HEK293 (cell line): ENCODE data around the gene ENTPD8.

Source experiments
- CTCF ChIA-PET: fragments of 350-600 bp; formaldehyde crosslinking; extraction: SDS; loops from one replicate; lab custom pipeline; 2021; ENCODE audit warnings: antibody characterized with exemption; lab: Yijun Ruan, JAX
- POLR2A ChIA-PET: fragments of 300-600 bp; formaldehyde crosslinking; extraction: SDS; loops from one replicate; lab custom pipeline; 2020; ENCODE audit warnings: antibody characterized with exemption, inconsistent platforms; lab: Yijun Ruan, JAX
- H3K27ac ChIP-seq: fragments of 200-500 bp; sonication (Bioruptor generic); 2 replicates; pipeline ENCODE4 v1.5.1; 2014; ENCODE audit warnings: low read depth, low read length, control low read depth, inconsistent platforms; ENCODE audit errors: extremely low read depth
- H3K36me3 ChIP-seq, 2 experiments: fragments of 200-500 bp in 1 of 2; sonication (Bioruptor generic) in 1 of 2; 1 replicate in 1 of 2; 2 replicates in 1 of 2; pipeline ENCODE4 v1.5.1; 2014 to 2017; ENCODE audit warnings: inconsistent platforms in 2 of 2, low read length in 2 of 2; ENCODE audit not compliant: control insufficient read depth in 2 of 2, insufficient read depth in 1 of 2
- H3K4me1 ChIP-seq: fragments of 200-500 bp; sonication (Bioruptor generic); 2 replicates; pipeline ENCODE4 v1.5.1; 2014; ENCODE audit warnings: mild to moderate bottlenecking, low read length, inconsistent platforms; ENCODE audit not compliant: control insufficient read depth, insufficient read depth
- H3K4me3 ChIP-seq: 2 replicates; pipeline ENCODE4 v1.5.1; 2011; ENCODE audit warnings: low read depth, mild to moderate bottlenecking, control low read depth, low read length, moderate library complexity
- H3K9me3 ChIP-seq: fragments of 200-500 bp; sonication (Bioruptor generic); 2 replicates; pipeline ENCODE4 v1.5.1; 2014; ENCODE audit warnings: low read depth, low read length, inconsistent platforms; ENCODE audit not compliant: control insufficient read depth, insufficient read depth
- BCL11B ChIP-seq: fragments of 450-650 bp; formaldehyde crosslinking; IDR thresholded peaks from 2 replicates; pipeline ENCODE4 v1.5.1; 2016; ENCODE audit warnings: low read depth, missing biosample characterization, missing genetic modification characterization
- ZBTB8A ChIP-seq: fragments of 450-650 bp; formaldehyde crosslinking; IDR thresholded peaks from 2 replicates; pipeline ENCODE4 v1.5.1; 2016; ENCODE audit warnings: missing biosample characterization, missing genetic modification characterization
- ZEB2 ChIP-seq: fragments of 450-650 bp; formaldehyde crosslinking; IDR thresholded peaks from 2 replicates; pipeline ENCODE4 v1.5.1; 2016; ENCODE audit warnings: missing biosample characterization, missing genetic modification characterization
- ZFHX2 ChIP-seq: fragments of 450-650 bp; formaldehyde crosslinking; conservative IDR thresholded peaks from 2 replicates; pipeline ENCODE4 v1.5.1; 2016; ENCODE audit warnings: missing biosample characterization, missing genetic modification characterization
- ZFP3 ChIP-seq: fragments of 450-650 bp; formaldehyde crosslinking; IDR thresholded peaks from 2 replicates; pipeline ENCODE4 v1.5.1; 2016; ENCODE audit warnings: low read depth, missing biosample characterization, missing genetic modification characterization
- ZNF114 ChIP-seq: fragments of 450-650 bp; formaldehyde crosslinking; IDR thresholded peaks from 2 replicates; pipeline ENCODE4 v1.5.0; 2017; ENCODE audit warnings: missing biosample characterization, missing genetic modification characterization
- ZNF132 ChIP-seq: fragments of 450-650 bp; formaldehyde crosslinking; IDR thresholded peaks from 2 replicates; pipeline ENCODE4 v1.5.1; 2017; ENCODE audit warnings: missing biosample characterization, missing genetic modification characterization, borderline replicate concordance
- ZNF138 ChIP-seq: fragments of 450-650 bp; formaldehyde crosslinking; IDR thresholded peaks from 2 replicates; pipeline ENCODE4 v1.5.1; 2016; ENCODE audit warnings: missing biosample characterization, missing genetic modification characterization, borderline replicate concordance
- ZNF146 ChIP-seq: fragments of 450-650 bp; formaldehyde crosslinking; IDR thresholded peaks from 2 replicates; pipeline ENCODE4 v1.5.1; 2016; ENCODE audit warnings: missing biosample characterization, missing genetic modification characterization
- ZNF155 ChIP-seq: fragments of 450-650 bp; formaldehyde crosslinking; IDR thresholded peaks from 2 replicates; pipeline ENCODE4 v1.5.1; 2016; ENCODE audit warnings: missing biosample characterization, missing genetic modification characterization
- ZNF175 ChIP-seq: fragments of 450-650 bp; formaldehyde crosslinking; IDR thresholded peaks from 2 replicates; pipeline ENCODE4 v1.5.1; 2016; ENCODE audit warnings: missing biosample characterization, missing genetic modification characterization
- ZNF184 ChIP-seq: fragments of 450-650 bp; IDR thresholded peaks from 2 replicates; pipeline ENCODE4 v1.5.1; 2018; ENCODE audit warnings: missing biosample characterization, mild to moderate bottlenecking, missing genetic modification characterization
- ZNF549 ChIP-seq: fragments of 450-650 bp; IDR thresholded peaks from 2 replicates; pipeline ENCODE4 v1.5.1; 2018; ENCODE audit warnings: missing biosample characterization, missing genetic modification characterization, mild to moderate bottlenecking, inconsistent platforms, moderate library complexity
- ZNF670 ChIP-seq: fragments of 450-650 bp; formaldehyde crosslinking; IDR thresholded peaks from 2 replicates; pipeline ENCODE4 v1.5.1; 2016; ENCODE audit warnings: missing biosample characterization, missing genetic modification characterization, low read depth
- ZNF677 ChIP-seq: fragments of 450-650 bp; IDR thresholded peaks from 2 replicates; pipeline ENCODE4 v1.5.0; 2018; ENCODE audit warnings: missing biosample characterization, mild to moderate bottlenecking, missing genetic modification characterization, moderate library complexity
- TF ChIP-seq, protein P1 (sequence below): fragments of 450-650 bp; formaldehyde crosslinking; IDR thresholded peaks from 2 replicates; pipeline ENCODE4 v1.5.1; 2016; ENCODE audit warnings: missing biosample characterization, missing genetic modification characterization, low read depth
- TF ChIP-seq, protein P2 (sequence below): fragments of 450-650 bp; formaldehyde crosslinking; IDR thresholded peaks from 2 replicates; pipeline ENCODE4 v1.5.1; 2016; ENCODE audit warnings: missing biosample characterization, missing genetic modification characterization
- TF ChIP-seq, protein P3 (sequence below): fragments of 450-650 bp; formaldehyde crosslinking; IDR thresholded peaks from 2 replicates; pipeline ENCODE4 v1.5.1; 2016; ENCODE audit warnings: missing biosample characterization, missing genetic modification characterization
- TF ChIP-seq, protein P4 (sequence below): fragments of 450-650 bp; formaldehyde crosslinking; IDR thresholded peaks from 2 replicates; pipeline ENCODE4 v1.5.1; 2017; ENCODE audit warnings: missing biosample characterization, missing genetic modification characterization
- TF ChIP-seq, protein P5 (sequence below): fragments of 450-650 bp; formaldehyde crosslinking; IDR thresholded peaks from 2 replicates; pipeline ENCODE4 v1.5.1; 2017; ENCODE audit warnings: missing biosample characterization, missing genetic modification characterization
- TF ChIP-seq, protein P6 (sequence below): fragments of 450-650 bp; formaldehyde crosslinking; IDR thresholded peaks from 2 replicates; pipeline ENCODE4 v1.5.1; 2016; ENCODE audit warnings: missing biosample characterization, missing genetic modification characterization, low read depth

ENTPD8 gene

DNA sequence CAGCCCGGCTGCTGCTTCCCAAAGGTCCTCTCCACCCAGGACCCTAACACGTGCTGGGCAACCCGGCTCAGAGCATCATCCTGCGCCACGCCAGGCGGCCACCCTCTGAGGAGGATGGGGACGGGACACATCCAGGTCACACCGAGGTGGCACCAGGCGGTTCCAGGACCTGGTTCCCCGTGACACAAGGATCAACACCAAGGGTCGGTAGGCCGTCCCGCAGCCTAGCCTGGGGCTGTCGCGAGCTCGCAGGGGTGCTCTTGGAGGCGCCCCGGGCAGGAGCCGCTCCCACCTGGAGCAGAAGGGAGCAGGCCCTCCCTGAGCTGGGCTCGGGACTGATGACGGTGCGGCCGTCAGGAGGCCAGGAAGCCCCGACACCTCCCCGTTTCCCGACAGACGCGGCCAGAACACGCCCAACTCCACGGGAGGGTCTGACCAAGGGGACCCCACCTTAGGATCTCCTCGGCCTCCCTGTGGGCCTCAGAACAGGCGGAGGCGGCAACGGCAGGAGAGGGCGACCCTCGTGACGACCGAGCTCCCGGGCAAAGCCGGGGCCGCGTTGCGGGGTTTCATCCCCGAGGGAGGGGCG is 24.5 kb downstream of the ENTPD8 start (continued):
- no peak for TF ChIP-seq ZEB2 (tag by site-specific recombination)
- TF ChIP-seq, protein P1, sequence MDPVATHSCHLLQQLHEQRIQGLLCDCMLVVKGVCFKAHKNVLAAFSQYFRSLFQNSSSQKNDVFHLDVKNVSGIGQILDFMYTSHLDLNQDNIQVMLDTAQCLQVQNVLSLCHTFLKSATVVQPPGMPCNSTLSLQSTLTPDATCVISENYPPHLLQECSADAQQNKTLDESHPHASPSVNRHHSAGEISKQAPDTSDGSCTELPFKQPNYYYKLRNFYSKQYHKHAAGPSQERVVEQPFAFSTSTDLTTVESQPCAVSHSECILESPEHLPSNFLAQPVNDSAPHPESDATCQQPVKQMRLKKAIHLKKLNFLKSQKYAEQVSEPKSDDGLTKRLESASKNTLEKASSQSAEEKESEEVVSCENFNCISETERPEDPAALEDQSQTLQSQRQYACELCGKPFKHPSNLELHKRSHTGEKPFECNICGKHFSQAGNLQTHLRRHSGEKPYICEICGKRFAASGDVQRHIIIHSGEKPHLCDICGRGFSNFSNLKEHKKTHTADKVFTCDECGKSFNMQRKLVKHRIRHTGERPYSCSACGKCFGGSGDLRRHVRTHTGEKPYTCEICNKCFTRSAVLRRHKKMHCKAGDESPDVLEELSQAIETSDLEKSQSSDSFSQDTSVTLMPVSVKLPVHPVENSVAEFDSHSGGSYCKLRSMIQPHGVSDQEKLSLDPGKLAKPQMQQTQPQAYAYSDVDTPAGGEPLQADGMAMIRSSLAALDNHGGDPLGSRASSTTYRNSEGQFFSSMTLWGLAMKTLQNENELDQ (tag by site-specific recombination), result no peak

DNA sequence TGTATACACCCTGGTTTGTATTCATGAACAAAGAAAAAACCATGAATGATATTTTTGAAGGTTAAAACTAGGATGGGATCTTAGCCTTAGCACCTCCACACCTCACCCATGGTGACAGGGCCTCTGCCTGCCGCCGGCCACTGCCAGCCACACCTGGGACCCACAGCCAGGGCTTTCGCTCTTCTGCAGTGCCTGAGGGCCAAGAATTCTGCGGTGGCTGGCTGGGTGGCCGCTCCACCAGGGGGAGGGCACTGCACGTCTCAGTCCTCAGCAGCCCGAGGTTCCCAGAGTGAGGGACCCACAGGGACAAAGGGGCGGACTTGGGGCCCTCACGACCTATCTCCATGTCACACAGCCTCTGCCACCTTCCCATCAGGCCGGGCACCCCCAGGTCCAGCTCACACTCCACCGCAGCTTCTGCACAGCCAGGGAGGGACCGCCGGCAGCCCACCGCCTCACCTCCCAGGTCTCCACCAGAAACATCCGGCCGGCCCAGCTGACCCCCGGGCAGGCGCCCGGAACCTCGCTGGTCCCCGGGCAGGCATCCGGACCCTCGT is 25.1 kb downstream of the ENTPD8 start:
- no peak overlapping the region for H3K27ac ChIP-seq
- peaks cover 7% of the 10 kb centered on the region for H3K4me1 ChIP-seq
- TF ChIP-seq ZNF175 (no peak), ZNF677 (no peak), ZNF549 (tag by site-specific recombination) (no peak), ZBTB8A (tag by site-specific recombination) (no peak), ZNF146 (tag by site-specific recombination) (no peak), BCL11B (tag by site-specific recombination) (no peak), ZNF155 (tag by site-specific recombination) (no peak), ZNF114 (tag by site-specific recombination) (no peak), ZNF184 (tag by site-specific recombination) (no peak), ZNF138 (tag by site-specific recombination) (no peak), ZNF670 (tag by site-specific recombination) (no peak), ZFHX2 (tag by site-specific recombination) (no peak), ZFP3 (tag by site-specific recombination) (no peak), ZNF132 (no peak)
- TF ChIP-seq, protein P2, sequence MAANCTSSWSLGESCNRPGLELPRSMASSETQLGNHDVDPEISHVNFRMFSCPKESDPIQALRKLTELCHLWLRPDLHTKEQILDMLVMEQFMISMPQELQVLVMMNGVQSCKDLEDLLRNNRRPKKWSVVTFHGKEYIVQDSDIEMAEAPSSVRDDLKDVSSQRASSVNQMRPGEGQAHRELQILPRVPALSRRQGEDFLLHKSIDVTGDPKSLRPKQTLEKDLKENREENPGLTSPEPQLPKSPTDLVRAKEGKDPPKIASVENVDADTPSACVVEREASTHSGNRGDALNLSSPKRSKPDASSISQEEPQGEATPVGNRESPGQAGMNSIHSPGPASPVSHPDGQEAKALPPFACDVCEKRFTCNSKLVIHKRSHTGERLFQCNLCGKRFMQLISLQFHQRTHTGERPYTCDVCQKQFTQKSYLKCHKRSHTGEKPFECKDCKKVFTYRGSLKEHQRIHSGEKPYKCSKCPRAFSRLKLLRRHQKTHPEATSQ (tag by site-specific recombination), result no peak
- TF ChIP-seq, protein P3, sequence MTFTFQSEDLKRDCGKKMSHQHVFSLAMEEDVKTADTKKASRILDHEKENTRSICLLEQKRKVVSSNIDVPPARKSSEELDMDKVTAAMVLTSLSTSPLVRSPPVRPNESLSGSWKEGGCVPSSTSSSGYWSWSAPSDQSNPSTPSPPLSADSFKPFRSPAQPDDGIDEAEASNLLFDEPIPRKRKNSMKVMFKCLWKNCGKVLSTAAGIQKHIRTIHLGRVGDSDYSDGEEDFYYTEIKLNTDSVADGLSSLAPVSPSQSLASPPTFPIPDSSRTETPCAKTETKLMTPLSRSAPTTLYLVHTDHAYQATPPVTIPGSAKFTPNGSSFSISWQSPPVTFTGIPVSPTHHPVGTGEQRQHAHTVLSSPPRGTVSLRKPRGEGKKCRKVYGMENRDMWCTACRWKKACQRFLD (tag by site-specific recombination), result no peak
- TF ChIP-seq, protein P4, sequence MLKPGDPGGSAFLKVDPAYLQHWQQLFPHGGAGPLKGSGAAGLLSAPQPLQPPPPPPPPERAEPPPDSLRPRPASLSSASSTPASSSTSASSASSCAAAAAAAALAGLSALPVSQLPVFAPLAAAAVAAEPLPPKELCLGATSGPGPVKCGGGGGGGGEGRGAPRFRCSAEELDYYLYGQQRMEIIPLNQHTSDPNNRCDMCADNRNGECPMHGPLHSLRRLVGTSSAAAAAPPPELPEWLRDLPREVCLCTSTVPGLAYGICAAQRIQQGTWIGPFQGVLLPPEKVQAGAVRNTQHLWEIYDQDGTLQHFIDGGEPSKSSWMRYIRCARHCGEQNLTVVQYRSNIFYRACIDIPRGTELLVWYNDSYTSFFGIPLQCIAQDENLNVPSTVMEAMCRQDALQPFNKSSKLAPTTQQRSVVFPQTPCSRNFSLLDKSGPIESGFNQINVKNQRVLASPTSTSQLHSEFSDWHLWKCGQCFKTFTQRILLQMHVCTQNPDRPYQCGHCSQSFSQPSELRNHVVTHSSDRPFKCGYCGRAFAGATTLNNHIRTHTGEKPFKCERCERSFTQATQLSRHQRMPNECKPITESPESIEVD (tag by site-specific recombination), result no peak
- TF ChIP-seq, protein P5, sequence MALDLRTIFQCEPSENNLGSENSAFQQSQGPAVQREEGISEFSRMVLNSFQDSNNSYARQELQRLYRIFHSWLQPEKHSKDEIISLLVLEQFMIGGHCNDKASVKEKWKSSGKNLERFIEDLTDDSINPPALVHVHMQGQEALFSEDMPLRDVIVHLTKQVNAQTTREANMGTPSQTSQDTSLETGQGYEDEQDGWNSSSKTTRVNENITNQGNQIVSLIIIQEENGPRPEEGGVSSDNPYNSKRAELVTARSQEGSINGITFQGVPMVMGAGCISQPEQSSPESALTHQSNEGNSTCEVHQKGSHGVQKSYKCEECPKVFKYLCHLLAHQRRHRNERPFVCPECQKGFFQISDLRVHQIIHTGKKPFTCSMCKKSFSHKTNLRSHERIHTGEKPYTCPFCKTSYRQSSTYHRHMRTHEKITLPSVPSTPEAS (tag by site-specific recombination), result no peak
- TF ChIP-seq, protein P6, sequence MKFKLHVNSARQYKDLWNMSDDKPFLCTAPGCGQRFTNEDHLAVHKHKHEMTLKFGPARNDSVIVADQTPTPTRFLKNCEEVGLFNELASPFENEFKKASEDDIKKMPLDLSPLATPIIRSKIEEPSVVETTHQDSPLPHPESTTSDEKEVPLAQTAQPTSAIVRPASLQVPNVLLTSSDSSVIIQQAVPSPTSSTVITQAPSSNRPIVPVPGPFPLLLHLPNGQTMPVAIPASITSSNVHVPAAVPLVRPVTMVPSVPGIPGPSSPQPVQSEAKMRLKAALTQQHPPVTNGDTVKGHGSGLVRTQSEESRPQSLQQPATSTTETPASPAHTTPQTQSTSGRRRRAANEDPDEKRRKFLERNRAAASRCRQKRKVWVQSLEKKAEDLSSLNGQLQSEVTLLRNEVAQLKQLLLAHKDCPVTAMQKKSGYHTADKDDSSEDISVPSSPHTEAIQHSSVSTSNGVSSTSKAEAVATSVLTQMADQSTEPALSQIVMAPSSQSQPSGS (tag by site-specific recombination), result no peak
- no peaks in the 10 kb centered on the region for H3K9me3 ChIP-seq
- H3K36me3 ChIP-seq, result no peaks in the 10 kb centered on the region; a peak in 1 of 3 replicates
- POLR2A ChIA-PET, result no interaction called here
- H3K4me3 ChIP-seq, result no peak overlapping the region
- CTCF ChIA-PET, result interaction anchor here (0.9 kb wide), 1 partner anchor 130 kb away, joined by 3 read pairs; no protein-coding TSS in a partner anchor
